HG02884 (cell line): ENCODE measurements around the gene PRMT5.

Source experiments
- ATAC-seq: cut with Tn5 transposase; IDR thresholded peaks from one replicate; pipeline ENCODE4 v1.9.1; 2021; ENCODE audit warnings: mild to moderate bottlenecking, moderate library complexity; ENCODE audit not compliant: unreplicated experiment

Gene PRMT5

GRCh38 chr14:22878271-22879246 lies 50.6 kb downstream of the PRMT5 start:
- ATAC-seq = no peak

- ATAC-seq = no peak
These were observed 52.1 kb downstream of the PRMT5 start for GRCh38 chr14:22877000-22877501.

- no peak for ATAC-seq
These were observed 53.3 kb downstream of the PRMT5 start for GRCh38 chr14:22875748-22876319.

GRCh38 chr14:22875003-22875747 lies 54.0 kb downstream of the PRMT5 start:
- ATAC-seq = no peak

- no peak for ATAC-seq
These were observed 56.2 kb downstream of the PRMT5 start for GRCh38 chr14:22872833-22873520.

GRCh38 chr14:22872033-22872832 lies 56.9 kb downstream of the PRMT5 start:
- ATAC-seq = peak; percentile 17

- ATAC-seq = peak; percentile 64
These were observed 57.7 kb downstream of the PRMT5 start, which contains the start of gene LRP10 for GRCh38 chr14:22871224-22872032. Gene LRP10 (plus strand): TSS chr14:22871740. CDS start chr14:22872304, 564 bp downstream.

- ATAC-seq = peak; percentile 41
These were observed 58.4 kb downstream of the PRMT5 start for GRCh38 chr14:22870811-22871223.
